HepG2 (cell line): Measurements from ENCODE around the gene FOCAD. TPM values are rescaled to one million over a fixed set of nuclear protein-coding genes. Genes with fewer than 3 reads are reported as not detected.

ENCODE experiments used
- ATAC-seq: fragments of 200-7000 bp; cut with Tn5 transposase; 3 replicates; pipeline ENCODE4 v1.9.1; 2020; ENCODE audit warnings: mild to moderate bottlenecking, moderate library complexity
- BruUV-seq: library from RNA; stranded (reverse); fragments of 400-500 nt; replicated peaks from 2 replicates; lab custom pipeline; 2021; lab: Mats Ljungman, UMichigan
- CTCF ChIA-PET: fragments of 300-600 bp; formaldehyde crosslinking; extraction: SDS; loops from one replicate; lab custom pipeline; 2021; ENCODE audit warnings: low total read pairs, inconsistent platforms, low intra/inter-chr PET ratio; lab: Yijun Ruan, JAX
- POLR2A ChIA-PET: fragments of 350-600 bp; sonication (Branson Sonifier 250); formaldehyde crosslinking; loops from one replicate; lab custom pipeline; 2020; ENCODE audit warnings: antibody characterized with exemption, inconsistent platforms; lab: Yijun Ruan, JAX
- DNase-seq: peaks from one replicate; pipeline ENCODE4 v3.0.0-alpha.2; 2015; ENCODE audit warnings: low spot score
- FAIRE-seq: peaks from 3 replicates; lab custom pipeline; 2011; peaks lifted over from hg19 to GRCh38; lab: Jason Lieb, UNC
- H2AFZ ChIP-seq: one replicate; pipeline ENCODE4 v1.6.1; 2011; ENCODE audit warnings: low read length, inconsistent platforms
- H3K27ac ChIP-seq: fragments of 300-600 bp; 3 replicates; pipeline ENCODE4 v1.8.0; 2011; ENCODE audit warnings: mixed run types, mild to moderate bottlenecking, mixed read lengths, low read length, inconsistent platforms; ENCODE audit not compliant: insufficient read depth; ENCODE audit errors: extremely low read length
- H3K27me3 ChIP-seq, 2 experiments: fragments of 200-600 bp in 1 of 2; 2 replicates in 1 of 2; 3 replicates in 1 of 2; pipeline versions ENCODE4 v1.6.0 to v1.8.0; 2011; ENCODE audit warnings: low read length in 2 of 2, mild to moderate bottlenecking in 2 of 2, moderate library complexity in 2 of 2, inconsistent platforms in 1 of 2; ENCODE audit not compliant: insufficient read depth in 2 of 2, control insufficient read depth in 1 of 2
- H3K36me3 ChIP-seq, 2 experiments: fragments of 200-600 bp in 1 of 2; replicated peaks in 1 of 2; 2 replicates in 1 of 2; 3 replicates in 1 of 2; pipeline versions ENCODE4 v1.5.1 to v1.8.0; 2011; ENCODE audit warnings: low read length in 2 of 2, inconsistent platforms in 1 of 2; ENCODE audit not compliant: insufficient read depth in 2 of 2, control insufficient read depth in 1 of 2
- H3K4me1 ChIP-seq: 2 replicates; pipeline ENCODE4 v1.5.1; 2012; ENCODE audit warnings: low read length, inconsistent platforms; ENCODE audit not compliant: insufficient read depth
- H3K4me2 ChIP-seq: 2 replicates; pipeline ENCODE4 v1.6.0; 2011; ENCODE audit warnings: low read depth, low read length, inconsistent platforms
- H3K4me3 ChIP-seq, 3 experiments: fragments of 200-600 bp in 1 of 3; sonication (generic), shearing (Covaris generic) in 1 of 3; replicated peaks in 1 of 3; 2 replicates each; pipeline ENCODE4 v1.5.1; 2011 to 2016; ENCODE audit warnings: low read length in 3 of 3, inconsistent platforms in 2 of 3, low read depth in 2 of 3, mild to moderate bottlenecking in 2 of 3, control low read depth in 1 of 3, mixed read lengths in 1 of 3; ENCODE audit not compliant: insufficient read depth in 1 of 3
- H3K79me2 ChIP-seq: one replicate; pipeline ENCODE4 v1.6.1; 2011; ENCODE audit warnings: low read length, inconsistent platforms; ENCODE audit not compliant: insufficient read depth
- H3K9ac ChIP-seq: 2 replicates; pipeline ENCODE4 v1.6.0; 2011; ENCODE audit warnings: mild to moderate bottlenecking, low read depth, low read length, inconsistent platforms; ENCODE audit not compliant: insufficient read depth
- H3K9me3 ChIP-seq: 2 replicates; pipeline ENCODE4 v1.5.1; 2012; ENCODE audit warnings: mild to moderate bottlenecking, low read length
- H4K20me1 ChIP-seq: 2 replicates; pipeline ENCODE4 v1.6.0; 2011; ENCODE audit warnings: inconsistent platforms, mild to moderate bottlenecking, low read length, moderate library complexity; ENCODE audit not compliant: insufficient read depth
- DMTF1 ChIP-seq: sonication (generic); formaldehyde crosslinking; IDR thresholded peaks from 2 replicates; pipeline ENCODE4 v1.4.0; 2020; ENCODE audit warnings: mild to moderate bottlenecking, missing genetic modification reagents
- FOXA3 ChIP-seq: IDR thresholded peaks from 2 replicates; pipeline ENCODE4 v1.6.1; 2016; ENCODE audit warnings: missing genetic modification reagents, missing compliant biosample characterization
- FOXK1 ChIP-seq: sonication (generic); formaldehyde crosslinking; IDR thresholded peaks from 2 replicates; pipeline ENCODE4 v1.4.0; 2020; ENCODE audit warnings: low read depth, missing genetic modification reagents, borderline replicate concordance
- NFIB ChIP-seq: sonication (generic); formaldehyde crosslinking; IDR thresholded peaks from 2 replicates; pipeline ENCODE4 v1.9.0; 2021; ENCODE audit warnings: missing genetic modification reagents, mild to moderate bottlenecking, borderline replicate concordance
- NR2F2 ChIP-seq: IDR thresholded peaks from 2 replicates; pipeline ENCODE4 v1.6.1; 2012; ENCODE audit warnings: low read depth, inconsistent platforms, borderline replicate concordance
- PCBP2 ChIP-seq: fragments of 200-400 bp; formaldehyde crosslinking; optimal IDR thresholded peaks from 2 replicates; pipeline ENCODE3; 2018; ENCODE audit warnings: low read length, low read depth; ENCODE audit not compliant: poor library complexity, severe bottlenecking
- SMARCE1 ChIP-seq: fragments of 450-650 bp; IDR thresholded peaks from 2 replicates; pipeline ENCODE4 v1.6.1; 2017; ENCODE audit warnings: borderline replicate concordance
- SNAPC2 ChIP-seq: sonication (generic); formaldehyde crosslinking; IDR thresholded peaks from 2 replicates; pipeline ENCODE4 v1.8.1; 2022; ENCODE audit warnings: mild to moderate bottlenecking, missing genetic modification reagents
- STAG1 ChIP-seq: sonication (generic); formaldehyde crosslinking; IDR thresholded peaks from 2 replicates; pipeline ENCODE4 v1.4.0; 2020; ENCODE audit warnings: missing genetic modification reagents
- TARDBP ChIP-seq: sonication (generic); formaldehyde crosslinking; IDR thresholded peaks from 2 replicates; pipeline ENCODE4 v1.8.0; 2022; ENCODE audit warnings: mild to moderate bottlenecking, missing genetic modification reagents
- YEATS2 ChIP-seq: sonication (generic); formaldehyde crosslinking; IDR thresholded peaks from 2 replicates; pipeline ENCODE4 v1.4.0; 2020; ENCODE audit warnings: missing genetic modification reagents, borderline replicate concordance
- ZMAT5 ChIP-seq: sonication (generic); formaldehyde crosslinking; IDR thresholded peaks from 2 replicates; pipeline ENCODE4 v1.5.0; 2020; ENCODE audit warnings: mild to moderate bottlenecking, low read depth, missing genetic modification reagents, borderline replicate concordance
- ZNF30 ChIP-seq: sonication (generic); formaldehyde crosslinking; IDR thresholded peaks from 2 replicates; pipeline ENCODE4 v1.5.0; 2020; ENCODE audit warnings: mild to moderate bottlenecking, missing genetic modification reagents
- ZNF354B ChIP-seq: sonication (generic); formaldehyde crosslinking; IDR thresholded peaks from 2 replicates; pipeline ENCODE4 v1.8.0; 2022; ENCODE audit warnings: mild to moderate bottlenecking, missing genetic modification reagents
- ZNF777 ChIP-seq: sonication (generic); formaldehyde crosslinking; IDR thresholded peaks from 2 replicates; pipeline ENCODE4 v1.4.0; 2020; ENCODE audit warnings: missing genetic modification reagents
- WGBS: methylation state at CpG from one replicate; pipeline ENCODE4 v1.1.6; 2017; ENCODE audit warnings: low lambda C conversion rate; 5-methylcytosine and 5-hydroxymethylcytosine counted together
- in situ Hi-C: cut with HindIII; loops from 2 replicates; pipeline ENCODE4 v1.10.0; 2017; ENCODE audit warnings: low pct_unique_long_range_greater_than_20kb; ENCODE audit not compliant: extremely low pct_ligation_motif_present
- intact Hi-C: fragments of 100-400 bp; cut with micrococcal nuclease; formaldehyde crosslinking; loops from one replicate; pipeline ENCODE4 v1.10.0; 2022; ENCODE audit not compliant: unreplicated experiment
- polyA plus RNA-seq, 8 experiments: library from polyadenylated mRNA; depleted of rRNA in 3 of 8; stranded (reverse) in 7 of 8; unstranded in 1 of 8; fragments of >200 nt; fragmentation: Illumina TruSeq in 4 of 8; extraction: Trizol in 4 of 8; gene quantifications; 2 replicates each; pipeline versions ENCODE4 v1.2.1 to v1.2.3, GENCODE V29; 2011 to 2016; ENCODE audit warnings: low read depth in 4 of 8, missing spikeins in 1 of 8, mixed read lengths in 1 of 8; ENCODE audit not compliant: insufficient read depth in 1 of 8
- total RNA-seq, 5 experiments: library from RNA; depleted of rRNA; stranded (reverse); fragments of >200 nt; fragmentation: Illumina TruSeq; extraction: Trizol; gene quantifications; 2 replicates each; pipeline ENCODE4 v1.2.3, GENCODE V29; 2016; ENCODE audit warnings: low read depth in 1 of 5

The FOCAD gene
- total and polyA plus RNA-seq, 2 of the 13 experiments (the other 11 are each of a cell fraction or from before 2014, with no cell fraction given) = 18.0 to 31.1 TPM

GRCh38 chr9:20865347-20865746, 181.3 kb downstream of the FOCAD start:
- no peak for DNase-seq
- ChIA-PET POLR2A (no interaction called here), CTCF (no interaction called here)
- H3K27me3 ChIP-seq = no peaks in the 10 kb centered on the region
- H3K9ac ChIP-seq = no peak overlapping the region
- TF ChIP-seq SNAPC2 (CRISPR knock-in tag) = no peak
- intact Hi-C loops = loop anchor here (10.0 kb wide), 1 partner anchor 511 kb away; no protein-coding TSS in a partner anchor
- in situ Hi-C loops = no loop called here
- no peak for FAIRE-seq
- no TSS peak for BruUV-seq
- H3K27ac ChIP-seq = no peak overlapping the region
- no peak overlapping the region for H3K4me2 ChIP-seq
- no peaks in the 10 kb centered on the region for H4K20me1 ChIP-seq
- no peaks in the 10 kb centered on the region for H3K79me2 ChIP-seq
- H3K36me3 ChIP-seq = no peaks in the 10 kb centered on the region
- no peaks in the 10 kb centered on the region for H3K9me3 ChIP-seq
- ATAC-seq = no peak
- H2AFZ ChIP-seq = no peak overlapping the region
- no peaks in the 10 kb centered on the region for H3K4me1 ChIP-seq
- H3K4me3 ChIP-seq = no peak overlapping the region
- 87% methylated on average over 4 of the region's 4 CpGs for WGBS

GRCh38 chr9:20870115-20870514, 186.1 kb downstream of the FOCAD start:
- Histone ChIP-seq H2AFZ (no peak overlapping the region), H4K20me1 (no peaks in the 10 kb centered on the region), H3K36me3 (no peaks in the 10 kb centered on the region; a peak in 1 of 5 replicates), H3K4me2 (no peak overlapping the region), H3K4me1 (no peaks in the 10 kb centered on the region), H3K9me3 (no peaks in the 10 kb centered on the region), H3K27ac (no peak overlapping the region), H3K9ac (no peak overlapping the region), H3K79me2 (no peaks in the 10 kb centered on the region), H3K27me3 (no peaks in the 10 kb centered on the region), H3K4me3 (no peak overlapping the region)
- WGBS = 95% methylated on average over 4 of the region's 4 CpGs
- DNase-seq (no peak), ATAC-seq (no peak), FAIRE-seq (no peak)
- BruUV-seq = no TSS peak
- in situ Hi-C loops = no loop called here
- ChIA-PET POLR2A (no interaction called here), CTCF (no interaction called here)
- intact Hi-C loops = no loop called here
- TF ChIP-seq STAG1 (CRISPR knock-in tag) = no peak
- TF ChIP-seq ZNF30 (CRISPR knock-in tag) = no peak
- TF ChIP-seq NR2F2 = no peak
- TF ChIP-seq PCBP2 = no peak
- TF ChIP-seq ZNF777 (CRISPR knock-in tag) = no peak
- TF ChIP-seq YEATS2 (CRISPR knock-in tag) = no peak
- no peak for TF ChIP-seq FOXK1 (CRISPR knock-in tag)
- no peak for TF ChIP-seq SMARCE1
- TF ChIP-seq TARDBP = no peak
- TF ChIP-seq ZMAT5 = no peak
- TF ChIP-seq NFIB (CRISPR knock-in tag) = no peak
- TF ChIP-seq ZNF354B (CRISPR knock-in tag) = no peak
- no peak for TF ChIP-seq FOXA3 (CRISPR knock-in tag)
- TF ChIP-seq DMTF1 (CRISPR knock-in tag) = no peak
